Vagina (tissue), 2 donors: Measurements from ENCODE around the gene SLC48A1.

ENCODE experiments used
- POLR2A ChIP-seq, 2 donors: fragments of 450-650 bp; IDR thresholded peaks; one replicate each; pipeline ENCODE4 v1.6.1; 2017; ENCODE audit warnings: antibody characterized with exemption in 2 of 2, mild to moderate bottlenecking in 2 of 2, moderate library complexity in 2 of 2
- TF ChIP-seq, protein P1 (sequence below), 3 experiments: fragments of 450-650 bp in 2 of 3; fragments of 200-600 bp in 1 of 3; sonication (generic) in 1 of 3; IDR thresholded peaks; one replicate each; pipeline ENCODE4 v1.5.1; 2017 to 2019; ENCODE audit warnings: antibody characterized with exemption in 3 of 3, mild to moderate bottlenecking in 2 of 3, moderate library complexity in 2 of 3

DNA sequence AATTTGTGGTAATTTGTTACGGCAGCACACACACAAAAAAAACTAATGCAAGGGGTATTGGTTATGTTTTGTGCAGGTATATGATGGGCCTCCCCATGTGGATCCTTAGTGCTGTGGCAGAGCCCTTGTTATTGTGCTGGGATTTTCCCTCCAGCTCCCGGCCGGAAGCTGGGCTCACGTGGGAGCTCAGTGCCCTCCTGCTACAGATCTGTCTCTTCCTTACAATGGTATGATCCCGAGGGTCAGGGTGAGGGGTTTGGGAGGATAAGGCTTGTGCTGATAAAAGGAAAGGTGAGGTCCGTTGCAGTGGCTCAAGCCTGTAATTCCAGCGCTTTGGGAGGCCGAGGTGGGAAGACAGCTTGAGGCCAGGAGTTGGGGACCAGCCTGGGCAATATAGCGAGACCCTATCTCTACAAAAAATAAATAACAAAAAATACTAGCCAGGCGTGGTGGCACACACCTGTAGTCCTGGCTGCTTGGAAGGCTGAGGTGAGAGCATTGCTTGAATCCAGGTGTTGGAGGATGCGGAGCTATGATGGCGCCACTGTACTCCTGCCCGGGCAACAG lies 861 bp upstream of the SLC48A1 start:
- no peak for TF ChIP-seq POLR2A (IDR thresholded peaks at IDR 0.05)
- TF ChIP-seq, protein P1, sequence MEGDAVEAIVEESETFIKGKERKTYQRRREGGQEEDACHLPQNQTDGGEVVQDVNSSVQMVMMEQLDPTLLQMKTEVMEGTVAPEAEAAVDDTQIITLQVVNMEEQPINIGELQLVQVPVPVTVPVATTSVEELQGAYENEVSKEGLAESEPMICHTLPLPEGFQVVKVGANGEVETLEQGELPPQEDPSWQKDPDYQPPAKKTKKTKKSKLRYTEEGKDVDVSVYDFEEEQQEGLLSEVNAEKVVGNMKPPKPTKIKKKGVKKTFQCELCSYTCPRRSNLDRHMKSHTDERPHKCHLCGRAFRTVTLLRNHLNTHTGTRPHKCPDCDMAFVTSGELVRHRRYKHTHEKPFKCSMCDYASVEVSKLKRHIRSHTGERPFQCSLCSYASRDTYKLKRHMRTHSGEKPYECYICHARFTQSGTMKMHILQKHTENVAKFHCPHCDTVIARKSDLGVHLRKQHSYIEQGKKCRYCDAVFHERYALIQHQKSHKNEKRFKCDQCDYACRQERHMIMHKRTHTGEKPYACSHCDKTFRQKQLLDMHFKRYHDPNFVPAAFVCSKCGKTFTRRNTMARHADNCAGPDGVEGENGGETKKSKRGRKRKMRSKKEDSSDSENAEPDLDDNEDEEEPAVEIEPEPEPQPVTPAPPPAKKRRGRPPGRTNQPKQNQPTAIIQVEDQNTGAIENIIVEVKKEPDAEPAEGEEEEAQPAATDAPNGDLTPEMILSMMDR (IDR thresholded peaks at IDR 0.05) = no peak
